Ecto neural progenitor cell (in vitro differentiated cells): ENCODE measurements around the gene MET.
"Not testable (repeated sequence)": the region's sequence is repeated elsewhere in the genome, so short reads cannot be mapped to it uniquely, and the experiment has no call there.

Experiments
- DNase-seq: peaks from one replicate; pipeline ENCODE4 v3.0.0-alpha.2; 2018; ENCODE audit warnings: low spot score

The MET gene

DNA sequence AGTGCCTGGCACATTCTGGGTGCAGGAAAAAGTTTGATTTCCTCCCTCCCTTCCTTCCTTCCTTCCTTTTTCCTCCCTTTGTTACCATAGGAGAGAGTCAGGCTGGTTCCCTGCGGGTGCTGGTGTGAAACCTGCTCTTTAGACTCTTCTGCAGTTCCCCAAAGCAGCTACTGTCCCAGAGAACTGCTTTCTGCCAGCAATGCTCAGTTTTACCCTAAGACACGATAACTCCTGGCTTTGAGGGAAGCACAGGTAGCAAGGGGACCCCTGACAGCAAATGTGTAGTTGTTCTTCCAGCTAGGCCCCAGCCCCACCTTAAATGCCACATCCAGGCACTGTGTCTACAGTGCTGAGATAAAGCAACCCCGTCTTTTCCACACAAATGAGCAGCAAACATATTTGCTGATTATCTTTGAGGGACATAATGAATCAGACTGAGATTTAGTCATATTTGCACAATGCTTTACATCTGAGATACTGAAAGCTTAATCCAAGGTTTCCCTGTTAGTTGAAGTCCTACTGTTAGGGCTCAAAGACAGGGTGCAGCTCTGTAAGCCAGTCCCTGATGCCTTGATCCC is 55.5 kb downstream of the MET start:
- DNase-seq: no peak

DNA sequence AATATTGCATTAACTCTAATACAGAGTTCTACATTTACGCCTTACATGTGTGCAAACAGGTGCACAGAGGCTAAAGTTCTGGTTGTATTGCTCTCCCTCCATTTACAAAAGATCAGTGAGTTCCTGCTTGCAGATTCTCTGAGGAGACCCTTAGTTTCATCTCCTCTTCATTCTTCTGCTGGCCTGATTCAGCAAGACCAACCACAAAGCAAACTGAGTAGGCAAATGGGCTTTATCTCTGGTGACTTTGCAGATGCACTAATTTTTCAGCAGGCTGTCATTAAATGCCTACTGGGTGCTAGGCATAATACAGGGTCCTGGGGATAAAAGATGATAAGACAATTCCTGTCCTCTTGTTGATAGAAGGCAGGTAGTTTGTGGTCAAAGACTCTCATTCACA is 56.4 kb downstream of the MET start:
- DNase-seq: no peak

DNA sequence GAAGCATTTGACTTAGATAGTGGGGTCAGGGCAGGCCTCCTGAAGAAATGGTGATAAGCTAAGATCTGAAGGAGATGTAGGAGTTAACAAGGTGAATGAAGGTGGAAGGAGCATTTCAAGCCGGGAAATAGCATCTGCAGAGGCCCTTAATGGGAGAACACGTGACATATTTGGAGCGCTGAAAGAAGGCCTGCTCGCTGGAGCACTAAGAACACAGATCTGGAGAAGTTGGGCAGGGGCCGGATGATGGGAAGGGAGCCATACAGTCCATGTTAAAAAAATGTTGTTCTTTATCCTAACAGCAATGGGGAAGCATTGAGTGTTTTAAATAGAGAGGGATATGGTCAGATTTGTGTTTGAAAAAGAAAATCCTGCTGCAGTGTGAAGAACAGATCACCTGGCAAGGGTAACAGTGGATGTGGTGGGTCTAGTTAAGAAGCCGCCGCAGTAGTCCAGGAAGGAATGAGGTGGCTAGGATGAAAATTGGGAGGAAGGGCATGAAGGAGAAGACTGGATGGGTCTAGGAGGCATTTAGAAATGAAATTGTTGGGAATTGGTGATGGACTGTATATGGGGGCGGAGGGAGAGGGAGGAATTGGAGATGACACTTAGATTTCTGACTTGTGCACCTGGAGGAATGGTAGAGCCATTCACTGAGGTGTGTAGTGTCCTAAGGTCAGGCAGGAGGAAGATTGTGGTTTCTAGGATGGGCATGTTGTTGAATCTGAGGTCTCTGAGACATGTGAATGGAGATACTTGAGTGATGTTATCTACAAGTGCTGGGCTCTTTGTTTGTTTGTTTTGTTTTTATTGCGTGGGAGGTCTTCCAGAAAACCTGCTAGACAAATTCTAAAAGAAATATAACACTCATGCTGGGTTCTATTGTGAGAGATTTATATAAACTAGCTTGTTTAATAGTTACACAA is 58.4 kb downstream of the MET start:
- DNase-seq: no peak

DNA sequence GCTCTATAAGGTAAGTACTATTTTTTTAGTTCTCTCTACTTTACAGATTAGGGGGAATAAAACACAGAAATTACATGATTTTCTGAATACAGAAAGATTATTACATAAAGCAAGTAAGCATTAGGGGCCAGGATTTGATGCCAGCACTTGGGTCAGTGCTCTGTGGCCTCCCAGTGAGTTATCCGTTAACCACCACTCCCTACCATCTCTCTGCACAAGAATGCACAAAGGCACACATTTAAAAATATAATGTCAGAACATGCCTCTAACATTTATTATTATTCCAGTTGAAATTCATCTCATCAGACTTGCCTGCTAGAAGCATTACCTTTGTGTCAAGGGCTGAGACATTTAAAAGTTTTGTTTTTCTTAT is 59.0 kb downstream of the MET start:
- DNase-seq: no peak

DNA sequence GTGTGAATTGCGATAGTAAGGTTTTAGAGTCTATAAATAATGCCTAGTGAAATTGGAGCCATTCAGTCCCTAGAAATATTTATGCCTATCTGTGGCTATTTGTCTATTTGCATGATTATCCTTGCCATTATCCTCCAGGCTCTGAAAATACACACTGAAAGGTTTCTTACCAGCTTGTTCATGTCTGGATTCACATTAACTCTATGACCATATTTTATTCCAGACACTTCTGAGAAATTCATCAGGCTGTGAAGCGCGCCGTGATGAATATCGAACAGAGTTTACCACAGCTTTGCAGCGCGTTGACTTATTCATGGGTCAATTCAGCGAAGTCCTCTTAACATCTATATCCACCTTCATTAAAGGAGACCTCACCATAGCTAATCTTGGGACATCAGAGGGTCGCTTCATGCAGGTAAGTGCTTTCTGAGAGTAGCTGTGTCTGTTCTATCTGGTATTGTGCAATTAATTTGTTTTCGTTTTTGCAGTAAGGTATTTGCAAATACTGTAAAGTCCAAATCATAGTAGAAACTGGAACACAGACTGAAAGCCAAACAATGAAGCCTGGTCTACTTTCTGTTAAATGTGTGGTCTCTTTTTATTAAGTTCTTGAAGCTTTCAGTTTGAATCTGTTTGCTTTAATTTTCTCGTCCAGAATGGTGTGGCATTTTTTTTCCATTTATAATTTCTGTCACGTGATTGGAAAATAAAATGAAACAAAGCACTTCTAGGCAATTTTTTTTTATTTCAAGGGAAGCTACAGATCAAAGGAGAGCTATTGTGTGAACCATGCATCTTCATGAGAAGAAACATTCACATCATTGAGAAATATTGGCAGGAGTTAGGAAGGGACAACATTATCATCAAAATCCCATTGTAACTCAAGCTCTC is 59.7 kb downstream of the MET start:
- DNase-seq: no peak

DNA sequence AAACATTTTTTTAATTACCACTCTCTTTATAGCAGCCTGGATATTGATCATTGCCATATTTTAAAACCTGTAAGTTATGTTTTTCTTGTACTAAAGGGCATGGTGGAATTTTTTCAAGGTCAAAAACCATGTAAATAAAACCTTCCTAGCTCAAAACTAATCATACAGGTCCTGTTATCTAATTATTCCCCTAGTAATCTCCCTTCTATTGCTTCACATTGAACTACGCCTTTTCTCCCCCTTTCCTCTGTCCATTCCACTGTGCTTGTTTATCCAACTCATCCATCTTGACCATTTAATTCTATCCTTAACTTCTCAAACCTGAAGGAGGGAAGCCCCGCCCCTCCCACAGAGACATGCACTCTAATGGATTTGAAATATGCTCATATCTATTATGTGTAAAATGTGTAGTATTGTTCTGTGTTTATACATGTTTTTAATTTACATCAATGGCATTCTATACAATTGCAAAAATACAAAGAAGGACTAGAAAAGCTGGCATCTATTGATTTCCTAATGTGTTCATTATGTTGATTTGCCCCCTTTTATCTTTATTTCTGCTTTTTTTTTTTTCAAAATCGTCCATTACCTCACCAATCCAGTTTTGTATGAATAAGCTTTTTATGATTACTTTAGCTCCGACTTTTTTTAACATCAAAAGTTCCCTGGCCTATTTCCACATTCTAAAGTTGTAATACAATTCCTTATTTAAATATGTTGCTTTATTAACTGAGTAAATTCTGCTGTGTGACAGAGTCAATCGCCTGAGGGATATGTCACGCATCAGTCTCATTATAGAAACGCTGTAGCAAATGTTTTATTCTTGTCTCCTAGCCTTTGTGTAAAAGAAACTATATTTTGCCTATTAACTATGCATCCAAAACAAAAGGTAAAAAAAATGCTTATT is 61.0 kb downstream of the MET start:
- no peak for DNase-seq

DNA sequence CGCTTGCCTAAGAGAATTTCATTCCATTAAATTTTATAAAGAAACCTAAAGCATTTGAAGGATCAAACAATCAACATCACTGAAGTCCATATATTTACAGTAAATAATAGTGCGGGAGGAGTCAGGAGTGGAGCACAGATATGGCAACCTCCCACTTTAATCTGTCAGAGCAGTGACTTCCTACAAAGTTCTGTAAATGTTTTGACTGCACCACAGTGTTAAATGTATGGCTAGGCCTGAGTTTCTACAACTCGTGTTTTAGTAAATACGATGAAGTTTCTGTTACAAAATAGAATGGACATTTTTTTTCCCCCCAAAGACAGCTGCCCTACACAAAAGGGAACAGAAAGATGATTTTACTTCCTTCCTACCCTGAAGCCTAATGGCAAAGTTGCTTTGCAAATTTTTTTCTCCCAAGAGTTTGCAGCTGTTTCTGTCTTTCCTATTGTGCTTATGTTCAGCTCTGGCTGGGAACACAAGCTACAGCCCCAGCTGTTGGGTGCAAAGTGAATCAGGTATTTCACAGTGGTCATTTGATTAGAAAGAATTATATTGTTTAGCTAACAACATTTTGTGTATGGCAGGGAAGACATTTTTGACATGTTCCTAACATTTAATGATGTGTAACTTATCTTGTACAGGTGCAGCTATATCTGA is 62.1 kb downstream of the MET start:
- DNase-seq: no peak

DNA sequence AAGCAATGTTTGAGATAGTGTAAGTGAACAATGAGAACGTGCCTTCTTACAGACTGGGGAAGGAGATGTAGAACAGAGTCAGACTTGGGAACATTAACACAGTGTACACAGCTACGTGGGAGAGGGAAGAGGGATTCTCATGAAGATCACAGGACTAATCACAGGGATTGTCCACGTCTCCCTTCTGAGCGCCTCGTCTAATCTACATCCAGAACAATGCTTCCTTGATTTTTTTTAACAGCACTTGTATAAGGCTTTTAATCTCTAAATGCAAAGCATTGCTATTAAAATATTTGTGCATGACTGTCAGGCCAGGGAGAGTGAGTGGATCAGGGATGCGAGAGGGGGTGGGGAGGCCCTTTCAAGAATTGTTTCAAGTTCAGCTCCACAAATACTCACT is 62.7 kb downstream of the MET start:
- no peak for DNase-seq

DNA sequence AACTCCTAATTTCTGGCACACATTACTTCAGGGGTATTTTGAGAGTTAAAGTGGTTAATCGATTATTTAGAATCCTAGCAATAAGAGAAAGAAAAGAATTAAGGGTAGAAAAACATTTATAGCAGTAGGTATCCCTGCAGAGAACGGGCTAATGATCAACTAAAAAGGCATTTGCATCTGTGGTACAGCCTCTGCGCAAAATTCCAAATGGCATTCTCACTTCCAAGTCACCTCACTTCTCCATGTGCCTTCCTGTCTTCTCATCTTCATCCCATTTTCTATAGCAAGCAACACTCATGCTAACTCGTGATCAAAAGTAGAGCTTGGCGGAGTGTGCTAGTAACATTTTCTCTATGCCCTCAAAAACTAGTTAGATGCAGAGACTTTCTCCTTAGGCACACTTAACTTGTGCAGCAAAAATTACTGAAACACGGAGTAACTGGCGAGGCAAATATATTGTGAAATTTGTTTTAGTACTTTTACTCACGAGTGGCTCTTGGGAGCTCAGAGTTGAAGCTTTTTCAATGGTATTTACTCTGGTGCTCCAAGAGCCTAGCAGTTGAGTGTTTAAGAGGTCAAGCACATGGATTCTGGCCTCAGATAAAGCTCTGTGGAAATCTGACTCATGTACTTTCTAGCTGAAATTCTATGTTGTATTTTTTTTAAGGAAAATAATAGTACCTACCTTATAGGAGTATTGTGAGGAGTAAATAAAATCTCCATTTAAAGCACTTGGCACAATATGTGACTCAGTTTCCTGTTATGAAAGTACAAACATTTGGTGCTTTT is 65.1 kb downstream of the MET start:
- DNase-seq: no peak

DNA sequence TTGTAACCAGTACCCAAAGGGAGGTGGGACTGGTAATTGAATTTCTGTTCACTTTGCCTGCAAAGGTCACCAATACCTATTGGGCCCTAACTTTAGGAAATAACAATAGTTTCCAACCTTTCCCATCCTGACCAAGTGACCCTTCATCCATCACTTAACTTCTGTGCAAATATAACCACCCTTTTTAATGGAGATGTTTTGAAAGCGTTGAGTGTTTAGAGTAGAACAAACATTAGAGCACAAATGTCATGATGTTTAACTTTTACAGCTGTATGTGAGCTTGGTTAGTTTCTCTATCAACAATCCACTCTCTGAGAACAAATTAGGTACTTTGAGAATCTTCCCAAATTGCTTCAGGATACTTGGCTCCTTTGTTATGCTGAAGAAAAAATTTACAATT is 66.4 kb downstream of the MET start:
- no peak for DNase-seq

DNA sequence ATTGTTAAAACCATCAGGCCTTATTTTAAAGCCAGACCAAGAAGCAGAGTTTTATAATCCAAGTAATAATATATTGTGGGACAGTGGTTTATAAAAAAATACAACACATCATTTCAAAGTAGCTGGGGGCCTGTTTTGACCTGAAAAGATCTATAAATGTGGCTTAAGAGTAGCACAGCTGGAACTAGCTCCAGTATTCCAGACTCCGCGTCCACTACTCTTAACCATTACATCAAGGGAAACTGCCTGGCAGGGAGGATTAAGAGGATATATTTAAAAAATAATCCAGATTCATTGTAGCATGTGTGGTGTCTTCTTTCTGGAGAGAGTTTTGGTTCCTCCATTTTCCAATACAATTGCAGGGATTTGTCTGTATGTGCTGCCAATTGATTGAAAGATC is 67.3 kb downstream of the MET start:
- no peak for DNase-seq

DNA sequence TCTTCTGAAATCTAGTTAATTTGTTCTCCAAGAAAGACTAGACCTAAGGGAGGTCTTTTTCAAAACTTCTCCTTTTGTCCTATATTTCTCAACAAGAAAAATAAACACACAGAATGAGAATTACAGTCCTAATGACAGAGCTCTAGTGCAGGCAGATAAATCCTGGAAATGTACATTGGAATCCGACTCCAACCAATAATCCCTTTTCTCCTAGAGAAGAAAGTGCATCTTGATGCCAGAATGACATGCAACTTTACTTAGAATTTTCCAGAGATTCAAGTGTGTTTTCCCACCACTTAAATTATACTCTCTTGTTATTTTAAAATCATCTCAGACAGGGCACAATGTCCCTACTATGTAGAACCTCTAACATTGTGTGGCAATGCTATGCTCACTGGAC is 68.2 kb downstream of the MET start:
- no peak for DNase-seq

DNA sequence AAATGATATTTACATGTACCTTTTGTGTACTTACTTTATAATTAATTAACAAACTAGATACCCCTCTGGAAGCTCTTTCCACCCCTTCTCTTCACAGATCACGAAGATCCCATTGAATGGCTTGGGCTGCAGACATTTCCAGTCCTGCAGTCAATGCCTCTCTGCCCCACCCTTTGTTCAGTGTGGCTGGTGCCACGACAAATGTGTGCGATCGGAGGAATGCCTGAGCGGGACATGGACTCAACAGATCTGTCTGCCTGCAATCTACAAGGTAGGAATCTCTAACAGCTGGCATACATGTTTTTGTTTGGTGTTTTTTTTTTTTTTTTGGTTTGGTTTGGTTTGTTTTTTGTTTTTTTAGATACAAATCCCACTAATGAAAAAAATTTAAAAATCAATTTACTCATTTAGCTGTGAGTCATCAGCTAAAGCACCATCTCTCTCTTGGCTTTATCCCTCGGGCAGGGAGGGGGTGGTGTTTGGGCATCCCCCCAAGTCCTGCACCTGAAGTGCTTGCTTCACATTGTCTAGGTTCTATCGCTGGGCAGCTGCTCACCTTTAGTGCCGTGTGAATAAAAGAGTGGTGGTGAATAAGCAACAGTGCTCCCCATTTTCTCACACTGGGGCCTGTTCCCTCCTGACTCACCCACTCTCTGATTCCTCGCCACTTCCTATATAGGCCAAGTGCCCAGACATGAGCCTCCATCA is 68.9 kb downstream of the MET start:
- no peak for DNase-seq

DNA sequence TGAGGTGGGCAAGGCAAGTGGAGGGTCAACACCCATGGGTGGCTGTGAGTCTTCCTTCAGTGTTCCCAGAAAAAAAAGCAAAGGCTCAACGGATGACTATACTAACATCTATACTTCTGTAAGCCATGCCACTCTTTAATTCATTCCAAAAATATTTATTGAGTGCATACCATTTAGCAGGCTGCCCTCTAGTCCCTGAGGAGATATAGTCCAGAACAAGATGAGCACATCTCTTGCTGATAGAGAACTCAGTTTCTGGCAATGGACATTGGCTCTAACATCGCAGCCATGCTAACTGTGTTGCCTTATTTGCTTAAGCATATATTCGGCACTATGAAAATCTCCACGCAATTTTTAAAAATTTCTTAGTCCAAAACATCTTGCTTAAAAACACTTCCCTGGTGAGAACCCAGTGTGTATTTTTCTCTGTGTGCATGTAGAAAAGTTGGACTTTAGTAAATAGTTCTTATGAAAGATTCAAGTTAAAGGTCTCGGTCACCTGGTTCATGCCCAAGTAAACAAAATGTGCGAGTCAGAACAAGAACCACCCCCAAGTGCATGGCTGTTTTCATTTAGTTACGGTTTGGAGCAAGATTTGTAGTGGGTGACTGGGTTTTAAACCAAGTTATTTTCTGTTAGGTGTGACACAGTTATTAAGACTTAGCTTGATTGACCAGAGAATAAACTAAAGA is 69.8 kb downstream of the MET start:
- DNase-seq: no peak

DNA sequence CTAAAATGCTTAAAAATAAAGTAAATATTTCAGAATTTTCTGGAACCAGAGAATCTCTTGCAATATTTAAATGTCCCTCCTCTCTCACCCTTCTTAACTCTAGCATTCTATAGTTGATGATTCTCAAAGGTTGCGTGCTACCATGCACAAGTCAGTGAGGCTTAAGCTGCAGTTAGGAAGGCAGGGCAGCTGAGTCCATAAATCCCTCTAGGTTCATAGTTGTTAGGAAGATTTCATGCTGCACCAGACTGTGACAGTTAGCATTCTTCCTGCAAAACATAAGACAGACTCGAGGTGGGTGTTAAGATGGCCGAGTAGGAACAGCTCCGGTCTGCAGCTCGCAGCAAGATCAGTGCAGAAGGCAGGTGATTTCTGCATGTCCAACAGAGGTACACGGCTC is 70.6 kb downstream of the MET start:
- DNase-seq: no peak

DNA sequence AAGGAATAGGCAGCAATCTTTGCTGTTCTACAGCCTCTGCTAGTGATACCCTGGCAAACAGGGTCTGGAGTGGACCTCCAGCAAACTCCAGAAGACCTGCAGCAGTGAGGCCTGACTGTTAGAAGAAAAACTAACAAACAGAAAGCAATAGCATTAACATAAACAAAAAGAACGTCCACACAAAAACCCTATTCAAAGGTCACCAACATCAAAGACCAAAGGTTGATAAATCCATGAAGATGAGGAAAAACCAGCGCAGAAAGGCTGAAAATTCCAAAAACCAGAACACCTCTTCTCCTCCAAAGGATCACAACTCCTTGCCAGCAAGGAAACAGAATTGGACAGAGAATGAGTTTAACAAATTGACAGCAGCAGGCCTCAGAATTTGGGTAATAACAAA is 71.8 kb downstream of the MET start:
- DNase-seq: not testable (repeated sequence)

DNA sequence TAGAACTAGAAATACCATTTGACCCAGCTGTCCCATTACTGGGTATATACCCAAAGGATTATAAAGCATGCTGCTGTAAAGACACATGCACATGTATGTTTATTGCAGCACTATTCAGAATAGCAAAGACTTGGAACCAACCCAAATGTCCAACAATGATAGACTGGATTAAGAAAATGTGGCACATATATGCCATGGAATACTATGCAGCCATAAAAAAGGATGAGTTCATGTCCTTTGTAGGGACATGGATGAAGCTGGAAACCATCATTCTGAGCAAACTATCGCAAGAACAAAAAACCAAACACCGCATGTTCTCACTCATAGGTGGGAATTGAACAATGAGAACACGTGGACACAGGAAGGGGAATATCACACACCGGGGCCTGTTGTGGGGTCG is 74.4 kb downstream of the MET start:
- not testable (repeated sequence) for DNase-seq

DNA sequence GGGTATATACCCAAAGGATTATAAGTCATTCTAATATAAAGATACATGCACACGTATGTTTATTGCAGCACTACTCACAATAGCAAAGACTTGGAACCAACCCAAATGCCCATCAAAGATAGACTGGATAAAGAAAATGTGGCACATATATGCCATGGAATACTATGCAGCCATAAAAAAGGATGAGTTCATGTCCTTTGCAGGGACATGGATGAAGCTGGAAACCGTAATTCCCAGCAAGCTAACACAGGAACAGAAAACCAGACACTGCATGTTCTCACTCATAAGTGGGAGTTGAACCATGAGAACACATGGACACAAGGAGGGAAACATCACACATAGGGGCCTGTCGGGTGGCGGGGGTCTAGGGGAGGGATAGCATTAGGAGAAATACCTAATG is 79.1 kb downstream of the MET start:
- not testable (repeated sequence) for DNase-seq
